Activated T-cell treated with anti-CD3 and anti-CD28 coated beads, Interleukin-2, amount 50 U/mL, for 4 hours (primary cell): ENCODE measurements around the gene ENPP5. TPM values are rescaled to one million over a fixed set of nuclear protein-coding genes. Genes with fewer than 3 reads are reported as not detected.
"Not testable (repeated sequence)": the region's sequence is repeated elsewhere in the genome, so short reads cannot be mapped to it uniquely, and the experiment has no call there.

ENCODE experiments used
- ATAC-seq, 2 donors: fragments of 200-7000 bp; cut with Tn5 transposase; one replicate each; pipeline ENCODE4 v1.10.0; 2021
- DNase-seq: peaks from one replicate; pipeline ENCODE4 v3.0.0-alpha.2; 2020
- H3K27me3 Mint-ChIP-seq: one replicate; pipeline ENCODE4 v1.8.0; 2021; ENCODE audit warnings: low read depth, mixed read lengths
- H3K36me3 Mint-ChIP-seq: one replicate; pipeline ENCODE4 v1.8.0; 2022; ENCODE audit warnings: mixed read lengths; ENCODE audit not compliant: insufficient read depth
- H3K4me1 Mint-ChIP-seq: one replicate; pipeline ENCODE4 v1.8.0; 2021; ENCODE audit warnings: low read depth, mixed read lengths
- H3K4me3 Mint-ChIP-seq: one replicate; pipeline ENCODE4 v1.8.0; 2021; ENCODE audit warnings: mild to moderate bottlenecking, moderate library complexity, mixed read lengths
- H3K9me3 Mint-ChIP-seq: one replicate; pipeline ENCODE4 v1.8.0; 2021; ENCODE audit warnings: mixed read lengths
- total RNA-seq, 3 donors: library from RNA; stranded (reverse); gene quantifications; one replicate each; pipeline ENCODE4 v1.2.1, GENCODE V29; 2021

ENPP5 gene
- total RNA-seq, 3 donors from 2014 or later: not detected

- Mint-ChIP-seq H3K4me1 (peaks cover 42% of the 10 kb centered on the region), H3K4me3 (no peak overlapping the region), H3K9me3 (no peaks in the 10 kb centered on the region), H3K36me3 (peaks cover 3% of the 10 kb centered on the region), H3K27me3 (no peaks in the 10 kb centered on the region)
- no peak for DNase-seq
- ATAC-seq: peak in 1 of 2 donors; percentile 41
Observed at GRCh38 chr6:46137387-46137786, 33.4 kb downstream of the ENPP5 start.

- Mint-ChIP-seq H3K9me3 (no peaks in the 10 kb centered on the region), H3K36me3 (peaks cover 3% of the 10 kb centered on the region), H3K4me3 (no peak overlapping the region), H3K4me1 (peaks cover 42% of the 10 kb centered on the region), H3K27me3 (no peaks in the 10 kb centered on the region)
- DNase-seq (no peak), ATAC-seq (no peak)
Observed at GRCh38 chr6:46136831-46137230, 33.9 kb downstream of the ENPP5 start.

GRCh38 chr6:46135176-46135575 is 35.6 kb downstream of the ENPP5 start:
- ATAC-seq (peak in 1 of 2 donors; percentile 45), DNase-seq (no peak)
- Mint-ChIP-seq H3K36me3 (peaks cover 3% of the 10 kb centered on the region), H3K9me3 (no peaks in the 10 kb centered on the region), H3K4me1 (peaks cover 45% of the 10 kb centered on the region), H3K4me3 (no peak overlapping the region), H3K27me3 (no peaks in the 10 kb centered on the region)

- Mint-ChIP-seq H3K4me3 (no peak overlapping the region), H3K36me3 (peaks cover 3% of the 10 kb centered on the region), H3K9me3 (no peaks in the 10 kb centered on the region), H3K4me1 (peaks cover 46% of the 10 kb centered on the region), H3K27me3 (no peaks in the 10 kb centered on the region)
- ATAC-seq: no peak
- no peak for DNase-seq
Observed at GRCh38 chr6:46134216-46134615, 36.6 kb downstream of the ENPP5 start.

GRCh38 chr6:46131291-46131690 is 39.5 kb downstream of the ENPP5 start:
- not testable (repeated sequence) for H3K27me3 Mint-ChIP-seq, H3K9me3 Mint-ChIP-seq, H3K4me3 Mint-ChIP-seq, H3K36me3 Mint-ChIP-seq, ATAC-seq, DNase-seq
- H3K4me1 Mint-ChIP-seq: peaks cover 43% of the 10 kb centered on the region

- no peak for DNase-seq
- Mint-ChIP-seq H3K9me3 (no peaks in the 10 kb centered on the region), H3K4me3 (peak overlapping the region; percentile 97), H3K4me1 (peaks cover 42% of the 10 kb centered on the region), H3K27me3 (no peaks in the 10 kb centered on the region), H3K36me3 (no peaks in the 10 kb centered on the region)
- ATAC-seq: no peak
Observed at GRCh38 chr6:46130666-46131065, 40.1 kb downstream of the ENPP5 start.

GRCh38 chr6:46129629-46130511 is 40.9 kb downstream of the ENPP5 start, which contains the start of gene ENPP4:
Gene ENPP4 (plus strand): TSS chr6:46129989. CDS start chr6:46139584, 9,595 bp downstream.
- Mint-ChIP-seq H3K4me3 (peak within 1 kb of the TSS; percentile 97), H3K4me1 (peaks cover 36% of the 10 kb centered on the region), H3K36me3 (no peaks in the 10 kb centered on the region), H3K27me3 (no peaks in the 10 kb centered on the region), H3K9me3 (no peaks in the 10 kb centered on the region)
- DNase-seq: peak; percentile 84
- peak; percentile 100 for ATAC-seq

GRCh38 chr6:46129291-46129628 is 41.5 kb downstream of the ENPP5 start:
- H3K4me3 Mint-ChIP-seq: peak overlapping the region; percentile 97
- DNase-seq: no peak

GRCh38 chr6:46128476-46128875 is 42.3 kb downstream of the ENPP5 start:
- peaks cover 29% of the 10 kb centered on the region for H3K4me1 Mint-ChIP-seq
- no peaks in the 10 kb centered on the region for H3K36me3 Mint-ChIP-seq
- no peaks in the 10 kb centered on the region for H3K9me3 Mint-ChIP-seq
- DNase-seq (no peak), ATAC-seq (no peak)
- no peaks in the 10 kb centered on the region for H3K27me3 Mint-ChIP-seq
- peak overlapping the region; percentile 97 for H3K4me3 Mint-ChIP-seq

More at GRCh38 chr6:46129291-46129628, 41.5 kb downstream of the ENPP5 start:
- ATAC-seq: peak; percentile 15 to 16
- H3K36me3 Mint-ChIP-seq: no peaks in the 10 kb centered on the region
- H3K9me3 Mint-ChIP-seq: no peaks in the 10 kb centered on the region
- H3K27me3 Mint-ChIP-seq: no peaks in the 10 kb centered on the region
- H3K4me1 Mint-ChIP-seq: peaks cover 36% of the 10 kb centered on the region

GRCh38 chr6:46119679-46120078 is 51.1 kb downstream of the ENPP5 start:
- H3K4me3 Mint-ChIP-seq, ATAC-seq: not testable (repeated sequence)

GRCh38 chr6:46118836-46119235 is 51.9 kb downstream of the ENPP5 start:
- Mint-ChIP-seq H3K27me3 (no peaks in the 10 kb centered on the region), H3K4me1 (peaks cover 21% of the 10 kb centered on the region), H3K36me3 (peaks cover 25% of the 10 kb centered on the region), H3K9me3 (peaks cover 10% of the 10 kb centered on the region), H3K4me3 (no peak overlapping the region)
- no peak for ATAC-seq
- DNase-seq: no peak

More at GRCh38 chr6:46119679-46120078, 51.1 kb downstream of the ENPP5 start:
- not testable (repeated sequence) for DNase-seq, H3K27me3 Mint-ChIP-seq, H3K9me3 Mint-ChIP-seq
- Mint-ChIP-seq H3K36me3 (peaks cover 25% of the 10 kb centered on the region), H3K4me1 (peaks cover 21% of the 10 kb centered on the region)

- Mint-ChIP-seq H3K9me3 (peaks cover 10% of the 10 kb centered on the region), H3K27me3 (no peaks in the 10 kb centered on the region), H3K4me3 (no peak overlapping the region), H3K36me3 (peaks cover 29% of the 10 kb centered on the region), H3K4me1 (peaks cover 21% of the 10 kb centered on the region)
- DNase-seq (no peak), ATAC-seq (no peak)
Observed at GRCh38 chr6:46118157-46118556, 52.6 kb downstream of the ENPP5 start.

- no peak overlapping the region for H3K4me3 Mint-ChIP-seq
- no peak for ATAC-seq
- H3K36me3 Mint-ChIP-seq: peaks cover 28% of the 10 kb centered on the region
- H3K27me3 Mint-ChIP-seq: no peaks in the 10 kb centered on the region
- peaks cover 19% of the 10 kb centered on the region for H3K4me1 Mint-ChIP-seq
- peaks cover 15% of the 10 kb centered on the region for H3K9me3 Mint-ChIP-seq
- DNase-seq: no peak
Observed at GRCh38 chr6:46116289-46116688, 54.5 kb downstream of the ENPP5 start.

- Mint-ChIP-seq H3K4me1 (peaks cover 19% of the 10 kb centered on the region), H3K9me3 (peaks cover 13% of the 10 kb centered on the region), H3K36me3 (peaks cover 24% of the 10 kb centered on the region), H3K27me3 (no peaks in the 10 kb centered on the region), H3K4me3 (no peak overlapping the region)
- no peak for ATAC-seq
- no peak for DNase-seq
Observed at GRCh38 chr6:46115634-46116033, 55.1 kb downstream of the ENPP5 start.

GRCh38 chr6:46113370-46113769 is 57.4 kb downstream of the ENPP5 start:
- Mint-ChIP-seq H3K27me3 (no peaks in the 10 kb centered on the region), H3K4me3 (no peak overlapping the region), H3K9me3 (peaks cover 20% of the 10 kb centered on the region), H3K36me3 (peaks cover 22% of the 10 kb centered on the region), H3K4me1 (peaks cover 3% of the 10 kb centered on the region)
- ATAC-seq (no peak), DNase-seq (no peak)
